HG02943 (cell line): ENCODE results near the gene PMEPA1.

ENCODE experiments used
- ATAC-seq: cut with Tn5 transposase; IDR thresholded peaks from one replicate; pipeline ENCODE4 v1.9.1; 2021; ENCODE audit warnings: mild to moderate bottlenecking, low read depth, moderate library complexity; ENCODE audit not compliant: unreplicated experiment

PMEPA1 gene

GRCh38 chr20:57654998-57655808 lies 54.6 kb downstream of the PMEPA1 start:
- ATAC-seq: no peak

GRCh38 chr20:57654363-57654997 lies 55.3 kb downstream of the PMEPA1 start:
- no peak for ATAC-seq

- ATAC-seq: no peak
Measured at GRCh38 chr20:57653910-57654309, 55.9 kb downstream of the PMEPA1 start.

GRCh38 chr20:57653546-57653900 lies 56.3 kb downstream of the PMEPA1 start:
- ATAC-seq: no peak

GRCh38 chr20:57652606-57653545 lies 56.9 kb downstream of the PMEPA1 start:
- no peak for ATAC-seq

GRCh38 chr20:57651881-57652605 lies 57.8 kb downstream of the PMEPA1 start:
- ATAC-seq: no peak

- no peak for ATAC-seq
Measured at GRCh38 chr20:57650756-57651483, 58.9 kb downstream of the PMEPA1 start.

GRCh38 chr20:57650266-57650665 lies 59.5 kb downstream of the PMEPA1 start:
- ATAC-seq: no peak

GRCh38 chr20:57649617-57650015 lies 60.2 kb downstream of the PMEPA1 start:
- no peak for ATAC-seq

- ATAC-seq: no peak
Measured at GRCh38 chr20:57648878-57649616, 60.8 kb downstream of the PMEPA1 start.

GRCh38 chr20:57647933-57648785 lies 61.7 kb downstream of the PMEPA1 start:
- ATAC-seq: no peak

GRCh38 chr20:57647006-57647932 lies 62.5 kb downstream of the PMEPA1 start:
- ATAC-seq: no peak

GRCh38 chr20:57638895-57639236 lies 70.9 kb downstream of the PMEPA1 start:
- ATAC-seq: no peak

- no peak for ATAC-seq
Measured at GRCh38 chr20:57638173-57638894, 71.5 kb downstream of the PMEPA1 start.

- ATAC-seq: no peak
Measured at GRCh38 chr20:57633945-57634491, 75.8 kb downstream of the PMEPA1 start.

- ATAC-seq: no peak
Measured at GRCh38 chr20:57632286-57632685, 77.5 kb downstream of the PMEPA1 start.
